ENCODE data around the gene SOWAHD.
"Not testable (repeated sequence)": the region's sequence is repeated elsewhere in the genome, so short reads cannot be mapped to it uniquely, and the experiment has no call there.

The SOWAHD gene

GRCh38 chrX:119736206-119736764 lies 22.1 kb upstream of the SOWAHD start:
- no peak overlapping the region for H3K4me3 Mint-ChIP-seq

GRCh38 chrX:119738742-119739141 lies 19.6 kb upstream of the SOWAHD start:
- peaks cover 19% of the 10 kb centered on the region for H3K4me1 Mint-ChIP-seq
- H3K27ac Mint-ChIP-seq, result no peak overlapping the region
- no peak for TF ChIP-seq CTCF (IDR thresholded peaks at IDR 0.05; ENCODE audit: unreplicated experiment in 3 of 3)
- H3K4me3 Mint-ChIP-seq, result no peak overlapping the region
- H3K36me3 Mint-ChIP-seq (ENCODE audit: low read depth), result no peaks in the 10 kb centered on the region
- peaks cover 10% of the 10 kb centered on the region for H3K27me3 Mint-ChIP-seq (ENCODE audit: low read depth)
- no peaks in the 10 kb centered on the region for H3K9me3 Mint-ChIP-seq

More at GRCh38 chrX:119736206-119736764, 22.1 kb upstream of the SOWAHD start:
- no peak for TF ChIP-seq CTCF (IDR thresholded peaks at IDR 0.05; ENCODE audit: unreplicated experiment in 3 of 3)
- Mint-ChIP-seq H3K36me3 (ENCODE audit: low read depth) (no peaks in the 10 kb centered on the region), H3K27ac (no peak overlapping the region), H3K27me3 (ENCODE audit: low read depth) (peaks cover 10% of the 10 kb centered on the region), H3K4me1 (peaks cover 19% of the 10 kb centered on the region), H3K9me3 (peaks cover 6% of the 10 kb centered on the region)

- TF ChIP-seq CTCF (IDR thresholded peaks at IDR 0.05; ENCODE audit: unreplicated experiment in 3 of 3), result no peak
- H3K4me3 Mint-ChIP-seq, result no peak overlapping the region
- no peak overlapping the region for H3K27ac Mint-ChIP-seq
- H3K9me3 Mint-ChIP-seq, result peaks cover 3% of the 10 kb centered on the region
- no peaks in the 10 kb centered on the region for H3K27me3 Mint-ChIP-seq (ENCODE audit: low read depth)
- no peaks in the 10 kb centered on the region for H3K36me3 Mint-ChIP-seq (ENCODE audit: low read depth)
- H3K4me1 Mint-ChIP-seq, result no peaks in the 10 kb centered on the region
These were observed 13.0 kb upstream of the SOWAHD start for GRCh38 chrX:119745283-119745848.

- H3K4me3 Mint-ChIP-seq; H3K27ac Mint-ChIP-seq; H3K27me3 Mint-ChIP-seq (ENCODE audit: low read depth); H3K4me1 Mint-ChIP-seq; H3K36me3 Mint-ChIP-seq (ENCODE audit: low read depth); H3K9me3 Mint-ChIP-seq: not testable (repeated sequence)
These were observed 8.3 kb upstream of the SOWAHD start for GRCh38 chrX:119750131-119750530.

GRCh38 chrX:119750751-119751150 lies 7.6 kb upstream of the SOWAHD start:
- not testable (repeated sequence) for H3K36me3 Mint-ChIP-seq (ENCODE audit: low read depth); H3K4me1 Mint-ChIP-seq; H3K9me3 Mint-ChIP-seq; H3K27me3 Mint-ChIP-seq (ENCODE audit: low read depth); H3K27ac Mint-ChIP-seq; H3K4me3 Mint-ChIP-seq

- H3K4me3 Mint-ChIP-seq, result no peak overlapping the region
- H3K9me3 Mint-ChIP-seq, result peaks cover 12% of the 10 kb centered on the region
- no peak overlapping the region for H3K27ac Mint-ChIP-seq
- H3K36me3 Mint-ChIP-seq (ENCODE audit: low read depth), result no peaks in the 10 kb centered on the region
- peaks cover 17% of the 10 kb centered on the region for H3K27me3 Mint-ChIP-seq (ENCODE audit: low read depth)
- TF ChIP-seq CTCF (IDR thresholded peaks at IDR 0.05; ENCODE audit: unreplicated experiment in 3 of 3), result no peak
- peaks cover 21% of the 10 kb centered on the region for H3K4me1 Mint-ChIP-seq
These were observed 5.4 kb upstream of the SOWAHD start for GRCh38 chrX:119753001-119753400.

GRCh38 chrX:119753639-119754257 lies 4.6 kb upstream of the SOWAHD start:
- Mint-ChIP-seq H3K9me3 (peaks cover 12% of the 10 kb centered on the region), H3K4me3 (no peak overlapping the region), H3K36me3 (ENCODE audit: low read depth) (no peaks in the 10 kb centered on the region), H3K27me3 (ENCODE audit: low read depth) (peaks cover 17% of the 10 kb centered on the region), H3K4me1 (peaks cover 21% of the 10 kb centered on the region), H3K27ac (no peak overlapping the region)
- TF ChIP-seq CTCF (IDR thresholded peaks at IDR 0.05; ENCODE audit: unreplicated experiment in 3 of 3), result peak in 1 of 3 experiments; percentile 31
